HEK293 (cell line): ENCODE data around the gene MYH2.

Source experiments
- CTCF ChIA-PET: fragments of 350-600 bp; formaldehyde crosslinking; extraction: SDS; loops from one replicate; lab custom pipeline; 2021; ENCODE audit warnings: antibody characterized with exemption; lab: Yijun Ruan, JAX
- POLR2A ChIA-PET: fragments of 300-600 bp; formaldehyde crosslinking; extraction: SDS; loops from one replicate; lab custom pipeline; 2020; ENCODE audit warnings: antibody characterized with exemption, inconsistent platforms; lab: Yijun Ruan, JAX
- H3K27ac ChIP-seq: fragments of 200-500 bp; sonication (Bioruptor generic); 2 replicates; pipeline ENCODE4 v1.5.1; 2014; ENCODE audit warnings: low read depth, low read length, control low read depth, inconsistent platforms; ENCODE audit errors: extremely low read depth
- H3K36me3 ChIP-seq, 2 experiments: fragments of 200-500 bp in 1 of 2; sonication (Bioruptor generic) in 1 of 2; 1 replicate in 1 of 2; 2 replicates in 1 of 2; pipeline ENCODE4 v1.5.1; 2014 to 2017; ENCODE audit warnings: inconsistent platforms in 2 of 2, low read length in 2 of 2; ENCODE audit not compliant: control insufficient read depth in 2 of 2, insufficient read depth in 1 of 2
- H3K4me1 ChIP-seq: fragments of 200-500 bp; sonication (Bioruptor generic); 2 replicates; pipeline ENCODE4 v1.5.1; 2014; ENCODE audit warnings: mild to moderate bottlenecking, low read length, inconsistent platforms; ENCODE audit not compliant: control insufficient read depth, insufficient read depth
- H3K4me3 ChIP-seq: 2 replicates; pipeline ENCODE4 v1.5.1; 2011; ENCODE audit warnings: low read depth, mild to moderate bottlenecking, control low read depth, low read length, moderate library complexity
- H3K9me3 ChIP-seq: fragments of 200-500 bp; sonication (Bioruptor generic); 2 replicates; pipeline ENCODE4 v1.5.1; 2014; ENCODE audit warnings: low read depth, low read length, inconsistent platforms; ENCODE audit not compliant: control insufficient read depth, insufficient read depth
- KLF9 ChIP-seq: fragments of 450-650 bp; formaldehyde crosslinking; IDR thresholded peaks from 2 replicates; pipeline ENCODE4 v1.5.1; 2016; ENCODE audit warnings: missing biosample characterization, missing genetic modification characterization, low read depth
- SCRT2 ChIP-seq: fragments of 450-650 bp; formaldehyde crosslinking; IDR thresholded peaks from 2 replicates; pipeline ENCODE4 v1.5.1; 2016; ENCODE audit warnings: missing biosample characterization, missing genetic modification characterization
- SP2 ChIP-seq: fragments of 450-650 bp; formaldehyde crosslinking; IDR thresholded peaks from 2 replicates; pipeline ENCODE4 v1.5.1; 2016; ENCODE audit warnings: missing biosample characterization, missing genetic modification characterization
- YY2 ChIP-seq: fragments of 450-650 bp; formaldehyde crosslinking; IDR thresholded peaks from 2 replicates; pipeline ENCODE4 v1.5.1; 2016; ENCODE audit warnings: missing biosample characterization, missing genetic modification characterization
- ZNF148 ChIP-seq: fragments of 450-650 bp; formaldehyde crosslinking; IDR thresholded peaks from 2 replicates; pipeline ENCODE4 v1.5.0; 2017; ENCODE audit warnings: missing biosample characterization, missing genetic modification characterization, borderline replicate concordance
- ZNF184 ChIP-seq: fragments of 450-650 bp; IDR thresholded peaks from 2 replicates; pipeline ENCODE4 v1.5.1; 2018; ENCODE audit warnings: missing biosample characterization, mild to moderate bottlenecking, missing genetic modification characterization
- ZNF292 ChIP-seq: fragments of 450-650 bp; formaldehyde crosslinking; IDR thresholded peaks from 2 replicates; pipeline ENCODE4 v1.5.1; 2016; ENCODE audit warnings: low read depth, missing biosample characterization, missing genetic modification characterization, borderline replicate concordance
- ZNF37A ChIP-seq: fragments of 450-650 bp; IDR thresholded peaks from 2 replicates; pipeline ENCODE4 v1.5.1; 2018; ENCODE audit warnings: missing biosample characterization, missing genetic modification characterization
- ZNF514 ChIP-seq: fragments of 450-650 bp; formaldehyde crosslinking; IDR thresholded peaks from 2 replicates; pipeline ENCODE4 v1.5.1; 2016; ENCODE audit warnings: missing biosample characterization, missing genetic modification characterization
- ZNF521 ChIP-seq: fragments of 450-650 bp; formaldehyde crosslinking; IDR thresholded peaks from 2 replicates; pipeline ENCODE4 v1.5.1; 2017; ENCODE audit warnings: missing biosample characterization, mild to moderate bottlenecking, missing genetic modification characterization
- ZNF548 ChIP-seq: fragments of 450-650 bp; formaldehyde crosslinking; IDR thresholded peaks from 2 replicates; pipeline ENCODE4 v1.5.1; 2016; ENCODE audit warnings: missing biosample characterization, missing genetic modification characterization
- ZNF610 ChIP-seq: fragments of 450-650 bp; formaldehyde crosslinking; IDR thresholded peaks from 2 replicates; pipeline ENCODE4 v1.5.1; 2016; ENCODE audit warnings: missing biosample characterization, missing genetic modification characterization, borderline replicate concordance
- ZNF654 ChIP-seq: fragments of 450-650 bp; formaldehyde crosslinking; IDR thresholded peaks from 2 replicates; pipeline ENCODE4 v1.5.1; 2016; ENCODE audit warnings: low read depth, missing biosample characterization, missing genetic modification characterization
- ZNF670 ChIP-seq: fragments of 450-650 bp; formaldehyde crosslinking; IDR thresholded peaks from 2 replicates; pipeline ENCODE4 v1.5.1; 2016; ENCODE audit warnings: missing biosample characterization, missing genetic modification characterization, low read depth
- ZNF692 ChIP-seq: fragments of 450-650 bp; formaldehyde crosslinking; IDR thresholded peaks from 2 replicates; pipeline ENCODE4 v1.5.1; 2016; ENCODE audit warnings: missing biosample characterization, missing genetic modification characterization
- ZNF747 ChIP-seq: fragments of 450-650 bp; formaldehyde crosslinking; IDR thresholded peaks from 2 replicates; pipeline ENCODE4 v1.5.1; 2016; ENCODE audit warnings: missing biosample characterization, missing genetic modification characterization
- ZNF777 ChIP-seq: fragments of 450-650 bp; formaldehyde crosslinking; IDR thresholded peaks from 2 replicates; pipeline ENCODE4 v1.5.1; 2017; ENCODE audit warnings: missing biosample characterization, missing genetic modification characterization, borderline replicate concordance
- ZNF792 ChIP-seq: fragments of 450-650 bp; formaldehyde crosslinking; IDR thresholded peaks from 2 replicates; pipeline ENCODE4 v1.5.1; 2016; ENCODE audit warnings: missing biosample characterization, missing genetic modification characterization
- TF ChIP-seq, protein P1 (sequence below): fragments of 450-650 bp; formaldehyde crosslinking; IDR thresholded peaks from 2 replicates; pipeline ENCODE4 v1.5.1; 2016; ENCODE audit warnings: missing biosample characterization, missing genetic modification characterization
- TF ChIP-seq, protein P2 (sequence below): fragments of 450-650 bp; formaldehyde crosslinking; IDR thresholded peaks from 2 replicates; pipeline ENCODE4 v1.5.1; 2016; ENCODE audit warnings: missing biosample characterization, missing genetic modification characterization
- TF ChIP-seq, protein P3 (sequence below): fragments of 450-650 bp; formaldehyde crosslinking; IDR thresholded peaks from 2 replicates; pipeline ENCODE4 v1.5.1; 2016; ENCODE audit warnings: missing biosample characterization, missing genetic modification characterization

Gene MYH2

DNA sequence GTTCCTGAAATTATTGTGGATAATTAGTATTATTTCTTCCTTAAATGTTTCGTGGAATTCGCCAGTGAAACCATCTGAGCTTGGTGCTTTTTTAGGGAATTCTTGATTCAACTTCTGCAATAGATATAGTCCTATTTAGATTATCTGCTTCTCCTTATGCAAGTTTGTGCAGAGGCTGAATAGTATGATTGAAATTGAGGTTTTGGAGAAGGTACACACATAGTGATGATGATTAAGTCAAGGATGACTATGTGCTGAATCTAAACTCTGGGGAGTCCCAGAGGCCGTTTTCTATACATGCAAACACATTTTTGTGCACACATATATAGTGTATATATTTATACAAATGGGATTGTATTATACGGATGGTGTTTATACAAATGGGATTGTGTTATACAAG lies 74.9 kb downstream of the MYH2 start:
- CTCF ChIA-PET, result interaction anchor here (0.6 kb wide), 1 partner anchor 103 kb away, joined by 3 read pairs; no protein-coding TSS in a partner anchor
- H3K27ac ChIP-seq, result no peak overlapping the region
- TF ChIP-seq ZNF548 (tag by site-specific recombination), result no peak
- TF ChIP-seq ZNF521 (tag by site-specific recombination), result no peak
- TF ChIP-seq ZNF37A (tag by site-specific recombination), result no peak
- TF ChIP-seq YY2 (tag by site-specific recombination), result no peak
- TF ChIP-seq, protein P1, sequence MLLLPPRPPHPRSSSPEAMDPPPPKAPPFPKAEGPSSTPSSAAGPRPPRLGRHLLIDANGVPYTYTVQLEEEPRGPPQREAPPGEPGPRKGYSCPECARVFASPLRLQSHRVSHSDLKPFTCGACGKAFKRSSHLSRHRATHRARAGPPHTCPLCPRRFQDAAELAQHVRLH (tag by site-specific recombination), result no peak
- TF ChIP-seq, protein P2, sequence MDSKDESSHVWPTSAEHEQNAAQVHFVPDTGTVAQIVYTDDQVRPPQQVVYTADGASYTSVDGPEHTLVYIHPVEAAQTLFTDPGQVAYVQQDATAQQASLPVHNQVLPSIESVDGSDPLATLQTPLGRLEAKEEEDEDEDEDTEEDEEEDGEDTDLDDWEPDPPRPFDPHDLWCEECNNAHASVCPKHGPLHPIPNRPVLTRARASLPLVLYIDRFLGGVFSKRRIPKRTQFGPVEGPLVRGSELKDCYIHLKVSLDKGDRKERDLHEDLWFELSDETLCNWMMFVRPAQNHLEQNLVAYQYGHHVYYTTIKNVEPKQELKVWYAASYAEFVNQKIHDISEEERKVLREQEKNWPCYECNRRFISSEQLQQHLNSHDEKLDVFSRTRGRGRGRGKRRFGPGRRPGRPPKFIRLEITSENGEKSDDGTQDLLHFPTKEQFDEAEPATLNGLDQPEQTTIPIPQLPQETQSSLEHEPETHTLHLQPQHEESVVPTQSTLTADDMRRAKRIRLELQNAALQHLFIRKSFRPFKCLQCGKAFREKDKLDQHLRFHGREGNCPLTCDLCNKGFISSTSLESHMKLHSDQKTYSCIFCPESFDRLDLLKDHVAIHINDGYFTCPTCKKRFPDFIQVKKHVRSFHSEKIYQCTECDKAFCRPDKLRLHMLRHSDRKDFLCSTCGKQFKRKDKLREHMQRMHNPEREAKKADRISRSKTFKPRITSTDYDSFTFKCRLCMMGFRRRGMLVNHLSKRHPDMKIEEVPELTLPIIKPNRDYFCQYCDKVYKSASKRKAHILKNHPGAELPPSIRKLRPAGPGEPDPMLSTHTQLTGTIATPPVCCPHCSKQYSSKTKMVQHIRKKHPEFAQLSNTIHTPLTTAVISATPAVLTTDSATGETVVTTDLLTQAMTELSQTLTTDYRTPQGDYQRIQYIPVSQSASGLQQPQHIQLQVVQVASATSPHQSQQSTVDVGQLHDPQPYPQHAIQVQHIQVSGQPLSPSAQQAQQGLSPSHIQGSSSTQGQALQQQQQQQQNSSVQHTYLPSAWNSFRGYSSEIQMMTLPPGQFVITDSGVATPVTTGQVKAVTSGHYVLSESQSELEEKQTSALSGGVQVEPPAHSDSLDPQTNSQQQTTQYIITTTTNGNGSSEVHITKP (tag by site-specific recombination), result no peak
- TF ChIP-seq, all 188 proteins: peak for 0
- no peaks in the 10 kb centered on the region for H3K36me3 ChIP-seq
- peaks cover 4% of the 10 kb centered on the region for H3K4me1 ChIP-seq
- no peak overlapping the region for H3K4me3 ChIP-seq
- POLR2A ChIA-PET, result no interaction called here
- no peaks in the 10 kb centered on the region for H3K9me3 ChIP-seq

GRCh38 chr17:10471858-10472257 lies 77.6 kb downstream of the MYH2 start:
- Histone ChIP-seq H3K9me3 (no peaks in the 10 kb centered on the region), H3K4me3 (no peak overlapping the region), H3K4me1 (no peaks in the 10 kb centered on the region), H3K36me3 (no peaks in the 10 kb centered on the region), H3K27ac (no peak overlapping the region)
- ChIA-PET CTCF (interaction anchor here (0.8 to 1.0 kb wide), 2 partner anchors 71 to 144 kb away, joined by 3 to 4 read pairs; no protein-coding TSS in a partner anchor), POLR2A (no interaction called here)
- no peak for TF ChIP-seq YY2 (tag by site-specific recombination)
- no peak for TF ChIP-seq ZNF148
- TF ChIP-seq ZNF670 (tag by site-specific recombination), result no peak
- no peak for TF ChIP-seq ZNF777 (tag by site-specific recombination)
- no peak for TF ChIP-seq SCRT2 (tag by site-specific recombination)
- no peak for TF ChIP-seq ZNF692 (tag by site-specific recombination)
- no peak for TF ChIP-seq ZNF654 (tag by site-specific recombination)
- no peak for TF ChIP-seq ZNF514 (tag by site-specific recombination)
- no peak for TF ChIP-seq KLF9 (tag by site-specific recombination)
- TF ChIP-seq, protein P3, sequence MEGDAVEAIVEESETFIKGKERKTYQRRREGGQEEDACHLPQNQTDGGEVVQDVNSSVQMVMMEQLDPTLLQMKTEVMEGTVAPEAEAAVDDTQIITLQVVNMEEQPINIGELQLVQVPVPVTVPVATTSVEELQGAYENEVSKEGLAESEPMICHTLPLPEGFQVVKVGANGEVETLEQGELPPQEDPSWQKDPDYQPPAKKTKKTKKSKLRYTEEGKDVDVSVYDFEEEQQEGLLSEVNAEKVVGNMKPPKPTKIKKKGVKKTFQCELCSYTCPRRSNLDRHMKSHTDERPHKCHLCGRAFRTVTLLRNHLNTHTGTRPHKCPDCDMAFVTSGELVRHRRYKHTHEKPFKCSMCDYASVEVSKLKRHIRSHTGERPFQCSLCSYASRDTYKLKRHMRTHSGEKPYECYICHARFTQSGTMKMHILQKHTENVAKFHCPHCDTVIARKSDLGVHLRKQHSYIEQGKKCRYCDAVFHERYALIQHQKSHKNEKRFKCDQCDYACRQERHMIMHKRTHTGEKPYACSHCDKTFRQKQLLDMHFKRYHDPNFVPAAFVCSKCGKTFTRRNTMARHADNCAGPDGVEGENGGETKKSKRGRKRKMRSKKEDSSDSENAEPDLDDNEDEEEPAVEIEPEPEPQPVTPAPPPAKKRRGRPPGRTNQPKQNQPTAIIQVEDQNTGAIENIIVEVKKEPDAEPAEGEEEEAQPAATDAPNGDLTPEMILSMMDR (tag by site-specific recombination), result no peak
- TF ChIP-seq ZNF610 (tag by site-specific recombination), result no peak
- no peak for TF ChIP-seq ZNF184
- no peak for TF ChIP-seq SP2 (tag by site-specific recombination)
- no peak for TF ChIP-seq ZNF747 (tag by site-specific recombination)
- no peak for TF ChIP-seq ZNF292 (tag by site-specific recombination)
- no peak for TF ChIP-seq ZNF792 (tag by site-specific recombination)
